Type B pancreatic cell (in vitro differentiated cells): Measurements from ENCODE around the gene FNDC3A. TPM values are rescaled to one million over a fixed set of nuclear protein-coding genes. Genes with fewer than 3 reads are reported as not detected.
A peak's percentile ranks its signal among the peaks of the same experiment; 100 is the strongest.

Experiments used
- DNase-seq: peaks from one replicate; pipeline ENCODE4 v3.0.0; 2021; ENCODE audit warnings: mixed read lengths; ENCODE audit not compliant: unreplicated experiment; ENCODE audit errors: extremely low spot score
- H3K27ac Mint-ChIP-seq: 2 replicates; pipeline ENCODE4 v1.8.0; 2021; ENCODE audit warnings: mild to moderate bottlenecking, mixed read lengths
- H3K27me3 Mint-ChIP-seq: 2 replicates; pipeline ENCODE4 v1.8.0; 2021; ENCODE audit warnings: mixed read lengths
- H3K36me3 Mint-ChIP-seq: 2 replicates; pipeline ENCODE4 v1.8.0; 2021; ENCODE audit warnings: mixed read lengths
- H3K4me1 Mint-ChIP-seq: one replicate; pipeline ENCODE4 v1.8.0; 2021; ENCODE audit warnings: mixed read lengths; ENCODE audit not compliant: unreplicated experiment
- H3K4me3 Mint-ChIP-seq: 2 replicates; pipeline ENCODE4 v1.8.0; 2021; ENCODE audit warnings: mild to moderate bottlenecking, mixed read lengths
- H3K9me3 Mint-ChIP-seq: 2 replicates; pipeline ENCODE4 v1.8.0; 2021; ENCODE audit warnings: mixed read lengths
- CTCF ChIP-seq: fragments of 200-600 bp; sonication (generic); conservative IDR thresholded peaks from 2 replicates; pipeline ENCODE4 v1.5.0; 2021; ENCODE audit warnings: antibody characterized with exemption, mild to moderate bottlenecking
- total RNA-seq: library from RNA; stranded (reverse); gene quantifications from 2 replicates; pipeline ENCODE4 v1.2.1, GENCODE V29; 2021; ENCODE audit warnings: low replicate concordance

The FNDC3A gene
- total RNA-seq, 1 donor from 2014 or later: 65.7 TPM

- Mint-ChIP-seq H3K27me3 (peaks cover 17% of the 10 kb centered on the region), H3K4me1 (peaks cover 15% of the 10 kb centered on the region), H3K27ac (peak overlapping the region; percentile 99), H3K9me3 (no peaks in the 10 kb centered on the region), H3K4me3 (peak overlapping the region; percentile 98), H3K36me3 (peaks cover 4% of the 10 kb centered on the region)
- TF ChIP-seq CTCF: no peak
- DNase-seq: no peak
Observed at GRCh38 chr13:49246850-49247642, 271.3 kb downstream of the FNDC3A start.

GRCh38 chr13:49247643-49248621, 272.2 kb downstream of the FNDC3A start, which contains the start of gene CDADC1:
TSS of gene CDADC1 (plus strand) at chr13:49247925. CDS start at chr13:49248038, 113 bp downstream.
- H3K27me3 Mint-ChIP-seq: peaks cover 17% of the 10 kb centered on the region
- H3K27ac Mint-ChIP-seq: peak within 1 kb of the TSS; percentile 99
- H3K9me3 Mint-ChIP-seq: no peaks in the 10 kb centered on the region
- peaks cover 4% of the 10 kb centered on the region for H3K36me3 Mint-ChIP-seq
- no peak for TF ChIP-seq CTCF
- peaks cover 15% of the 10 kb centered on the region for H3K4me1 Mint-ChIP-seq
- peak within 1 kb of the TSS; percentile 98 for H3K4me3 Mint-ChIP-seq
- peak; percentile 95 for DNase-seq

- peak overlapping the region; percentile 99 for H3K27ac Mint-ChIP-seq
- peaks cover 12% of the 10 kb centered on the region for H3K27me3 Mint-ChIP-seq
- DNase-seq: no peak
Observed at GRCh38 chr13:49248622-49249002, 272.9 kb downstream of the FNDC3A start.

GRCh38 chr13:49251326-49251725, 275.6 kb downstream of the FNDC3A start:
- Mint-ChIP-seq H3K9me3 (no peaks in the 10 kb centered on the region), H3K27ac (no peak overlapping the region), H3K27me3 (peaks cover 3% of the 10 kb centered on the region), H3K36me3 (peaks cover 18% of the 10 kb centered on the region), H3K4me1 (peaks cover 15% of the 10 kb centered on the region), H3K4me3 (no peak overlapping the region)
- DNase-seq: no peak
- TF ChIP-seq CTCF: no peak

More at GRCh38 chr13:49248622-49249002, 272.9 kb downstream of the FNDC3A start:
- H3K9me3 Mint-ChIP-seq: no peaks in the 10 kb centered on the region
- peaks cover 7% of the 10 kb centered on the region for H3K36me3 Mint-ChIP-seq
- TF ChIP-seq CTCF: no peak
- H3K4me1 Mint-ChIP-seq: peaks cover 15% of the 10 kb centered on the region
- peak overlapping the region; percentile 98 for H3K4me3 Mint-ChIP-seq

- H3K4me1 Mint-ChIP-seq: peaks cover 3% of the 10 kb centered on the region
- no peak for TF ChIP-seq CTCF
- no peaks in the 10 kb centered on the region for H3K27me3 Mint-ChIP-seq
- DNase-seq: no peak
- no peak overlapping the region for H3K4me3 Mint-ChIP-seq
- H3K27ac Mint-ChIP-seq: no peak overlapping the region
- no peaks in the 10 kb centered on the region for H3K9me3 Mint-ChIP-seq
- peaks cover 19% of the 10 kb centered on the region for H3K36me3 Mint-ChIP-seq
Observed at GRCh38 chr13:49253310-49253709, 277.6 kb downstream of the FNDC3A start.
